ENCODE data around the gene THYN1.

Gene THYN1

GRCh38 chr11:134223121-134223520, 30.0 kb downstream of the THYN1 start:
- no peak for DNase-seq (ENCODE audit: low read depth)

GRCh38 chr11:134216816-134217215, 36.3 kb downstream of the THYN1 start:
- DNase-seq (ENCODE audit: low read depth) = no peak

GRCh38 chr11:134215836-134216235, 37.3 kb downstream of the THYN1 start:
- DNase-seq (ENCODE audit: low read depth) = no peak

- peak; percentile 26 for DNase-seq (ENCODE audit: low read depth)
Observed at GRCh38 chr11:134207538-134208239, 45.5 kb downstream of the THYN1 start.

DNA sequence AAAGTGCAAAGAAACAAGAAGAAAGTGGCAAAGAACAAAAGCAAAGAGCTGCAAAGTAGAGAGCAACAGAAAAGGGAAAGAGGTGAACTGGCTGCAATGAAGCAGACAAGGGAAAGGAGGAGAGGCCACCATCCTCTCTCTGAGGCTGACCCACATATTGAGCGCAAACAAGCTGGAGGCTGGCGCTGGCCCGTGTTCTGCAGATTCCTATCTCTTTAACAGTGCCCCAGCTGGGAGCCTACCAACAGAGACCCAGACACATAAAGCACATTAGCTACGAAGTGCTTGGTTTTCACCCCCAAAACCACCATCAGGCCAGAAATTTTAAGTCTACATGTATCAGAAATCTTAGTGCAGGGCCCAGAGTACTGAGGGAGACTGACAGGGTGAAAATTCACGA, 47.0 kb downstream of the THYN1 start:
- DNase-seq (ENCODE audit: low read depth) = no peak

- no peak for DNase-seq (ENCODE audit: low read depth)
Observed at GRCh38 chr11:134205729-134206128, 47.4 kb downstream of the THYN1 start.

GRCh38 chr11:134202661-134203060, 50.5 kb downstream of the THYN1 start:
- no peak for DNase-seq (ENCODE audit: low read depth)

GRCh38 chr11:134200688-134201087, 52.5 kb downstream of the THYN1 start:
- no peak for DNase-seq (ENCODE audit: low read depth)

DNA sequence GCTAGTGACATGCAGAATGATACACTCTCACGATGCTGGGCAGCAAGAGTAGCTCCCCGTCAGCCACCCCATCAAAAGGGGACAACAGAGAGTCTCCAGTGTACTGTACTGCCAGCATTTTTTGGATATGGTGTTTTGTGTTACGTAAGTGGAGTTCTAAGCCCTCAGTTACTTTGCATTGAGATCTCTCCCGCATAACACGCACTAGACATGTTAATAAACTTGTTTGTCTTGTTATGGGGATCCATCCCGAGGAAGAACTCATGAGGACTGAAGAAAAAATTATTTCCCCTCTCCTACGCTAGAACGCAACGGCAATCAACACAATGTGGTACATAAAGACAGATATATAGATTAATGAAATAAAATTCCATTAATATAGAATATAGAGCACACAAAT, 53.6 kb downstream of the THYN1 start:
- DNase-seq (ENCODE audit: low read depth) = no peak

Measured in T-helper 22 cell (primary cell).